ENCODE data around the gene PER2.

DNA sequence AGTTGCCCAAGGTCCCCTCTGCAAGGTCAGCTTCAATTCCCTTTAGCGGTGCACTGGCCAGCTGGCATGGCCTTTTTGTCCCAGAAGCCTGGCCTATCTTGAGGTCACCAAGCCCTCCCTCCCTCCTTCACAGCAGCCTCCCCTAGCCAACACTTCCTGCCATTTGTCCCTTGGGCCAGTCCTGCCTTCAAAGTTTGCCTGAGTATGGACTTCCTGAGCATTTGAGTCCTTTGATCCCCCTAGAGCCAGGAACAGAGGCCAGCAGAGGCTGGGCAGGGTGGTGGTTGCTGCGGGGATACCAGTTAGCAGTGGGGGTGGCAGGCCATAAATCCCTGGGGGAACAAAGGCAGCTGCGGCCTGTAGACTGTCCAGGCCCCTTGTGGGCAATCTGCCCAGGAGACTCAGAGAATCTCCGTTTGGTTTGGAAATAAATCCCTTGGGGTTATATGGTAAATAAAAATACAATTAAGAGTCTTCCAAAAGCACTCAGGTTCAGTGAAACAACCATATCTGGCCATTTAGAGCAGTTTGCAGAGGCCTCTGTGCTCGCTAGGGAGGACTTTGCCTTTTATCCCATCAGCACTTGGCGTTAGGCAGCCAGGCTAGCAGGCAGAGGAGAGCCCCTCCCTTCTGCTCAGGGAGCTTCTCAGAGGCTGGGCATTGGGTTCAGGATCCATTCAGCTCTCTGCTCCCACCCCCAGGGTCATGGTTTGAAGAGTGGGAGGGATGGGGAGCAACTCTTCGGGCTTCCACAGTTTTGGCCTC, 45.5 kb downstream of the PER2 start:
- TF ChIP-seq, protein P1, sequence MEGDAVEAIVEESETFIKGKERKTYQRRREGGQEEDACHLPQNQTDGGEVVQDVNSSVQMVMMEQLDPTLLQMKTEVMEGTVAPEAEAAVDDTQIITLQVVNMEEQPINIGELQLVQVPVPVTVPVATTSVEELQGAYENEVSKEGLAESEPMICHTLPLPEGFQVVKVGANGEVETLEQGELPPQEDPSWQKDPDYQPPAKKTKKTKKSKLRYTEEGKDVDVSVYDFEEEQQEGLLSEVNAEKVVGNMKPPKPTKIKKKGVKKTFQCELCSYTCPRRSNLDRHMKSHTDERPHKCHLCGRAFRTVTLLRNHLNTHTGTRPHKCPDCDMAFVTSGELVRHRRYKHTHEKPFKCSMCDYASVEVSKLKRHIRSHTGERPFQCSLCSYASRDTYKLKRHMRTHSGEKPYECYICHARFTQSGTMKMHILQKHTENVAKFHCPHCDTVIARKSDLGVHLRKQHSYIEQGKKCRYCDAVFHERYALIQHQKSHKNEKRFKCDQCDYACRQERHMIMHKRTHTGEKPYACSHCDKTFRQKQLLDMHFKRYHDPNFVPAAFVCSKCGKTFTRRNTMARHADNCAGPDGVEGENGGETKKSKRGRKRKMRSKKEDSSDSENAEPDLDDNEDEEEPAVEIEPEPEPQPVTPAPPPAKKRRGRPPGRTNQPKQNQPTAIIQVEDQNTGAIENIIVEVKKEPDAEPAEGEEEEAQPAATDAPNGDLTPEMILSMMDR (IDR thresholded peaks at IDR 0.05; ENCODE audit: extremely low read depth in 1 of 2, insufficient read depth in 1 of 2, low read depth in 1 of 2, low read length in 2 of 2): no peak
- TF ChIP-seq POLR2AphosphoS5 (IDR thresholded peaks at IDR 0.05; ENCODE audit: insufficient read depth, low read depth, low read length): no peak
- TF ChIP-seq FOS (IDR thresholded peaks at IDR 0.05; ENCODE audit: borderline replicate concordance, insufficient read depth, low read length): no peak
- no peak for TF ChIP-seq POLR2A (IDR thresholded peaks at IDR 0.05; ENCODE audit: low read depth, low read length)
- TF ChIP-seq EZH2 (IDR thresholded peaks at IDR 0.05; ENCODE audit: borderline replicate concordance, low read depth, low read length, severe bottlenecking): no peak
- no peak for TF ChIP-seq JUN (IDR thresholded peaks at IDR 0.05; ENCODE audit: borderline replicate concordance, insufficient read depth, insufficient read length, low read depth)
- no peak for TF ChIP-seq MYC (IDR thresholded peaks at IDR 0.05; ENCODE audit: low read depth, low read length)
- TF ChIP-seq, protein P2, sequence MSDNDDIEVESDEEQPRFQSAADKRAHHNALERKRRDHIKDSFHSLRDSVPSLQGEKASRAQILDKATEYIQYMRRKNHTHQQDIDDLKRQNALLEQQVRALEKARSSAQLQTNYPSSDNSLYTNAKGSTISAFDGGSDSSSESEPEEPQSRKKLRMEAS (IDR thresholded peaks at IDR 0.05; ENCODE audit: insufficient read depth, insufficient read length): no peak
